ENCODE results near the gene BEX3.
"Not testable (repeated sequence)": the region's sequence is repeated elsewhere in the genome, so short reads cannot be mapped to it uniquely, and the experiment has no call there.

BEX3 gene

GRCh38 chrX:103382877-103383276 lies 6.5 kb downstream of the BEX3 start:
- no peak for DNase-seq (ENCODE audit: low spot score)

- no peak for DNase-seq (ENCODE audit: low spot score)
These were observed 8.3 kb downstream of the BEX3 start for GRCh38 chrX:103384672-103385071.

- not testable (repeated sequence) for DNase-seq (ENCODE audit: low spot score)
These were observed 9.0 kb downstream of the BEX3 start for GRCh38 chrX:103385283-103385830.

GRCh38 chrX:103386332-103386731 lies 10.0 kb downstream of the BEX3 start:
- DNase-seq (ENCODE audit: low spot score) = no peak

DNA sequence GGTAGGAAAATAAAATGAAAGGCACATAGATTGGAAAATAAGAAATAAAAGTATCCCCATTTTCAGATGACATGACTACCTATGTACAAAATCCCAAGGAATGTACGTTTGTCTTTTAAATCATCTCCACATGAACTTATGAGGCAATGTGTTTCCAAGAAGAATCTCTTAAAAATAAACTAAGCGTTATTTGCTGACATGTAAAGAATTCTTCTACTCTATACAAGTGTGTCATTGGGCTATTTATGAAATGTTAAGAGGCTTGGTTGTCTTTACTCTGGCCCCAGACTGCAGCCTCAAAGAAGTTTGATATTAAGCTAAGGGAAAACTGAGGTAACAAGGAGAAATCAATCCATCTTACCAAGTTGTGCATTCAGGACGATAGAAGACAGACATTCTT lies 17.1 kb downstream of the BEX3 start:
- no peak for DNase-seq (ENCODE audit: low spot score)

DNA sequence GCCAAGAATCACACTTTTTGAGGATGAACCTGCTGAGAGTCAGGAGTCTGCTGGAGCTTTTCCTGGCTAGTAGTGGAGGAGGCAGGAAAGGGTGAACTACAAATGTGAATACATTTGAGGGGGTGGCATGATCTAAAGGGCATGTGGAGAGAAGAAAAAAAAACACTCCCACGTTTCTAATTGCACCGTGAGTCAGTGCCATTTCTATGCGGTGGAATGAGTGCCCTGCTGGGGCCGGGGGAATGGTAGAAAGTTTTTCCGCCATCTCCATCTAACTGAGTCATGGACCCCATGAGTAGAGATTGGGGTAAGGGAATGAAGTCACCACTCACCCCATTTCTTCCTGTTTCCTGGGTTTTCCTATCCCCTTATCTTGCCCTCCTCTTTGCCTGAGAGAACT lies 19.8 kb downstream of the BEX3 start:
- no peak for DNase-seq (ENCODE audit: low spot score)

DNA sequence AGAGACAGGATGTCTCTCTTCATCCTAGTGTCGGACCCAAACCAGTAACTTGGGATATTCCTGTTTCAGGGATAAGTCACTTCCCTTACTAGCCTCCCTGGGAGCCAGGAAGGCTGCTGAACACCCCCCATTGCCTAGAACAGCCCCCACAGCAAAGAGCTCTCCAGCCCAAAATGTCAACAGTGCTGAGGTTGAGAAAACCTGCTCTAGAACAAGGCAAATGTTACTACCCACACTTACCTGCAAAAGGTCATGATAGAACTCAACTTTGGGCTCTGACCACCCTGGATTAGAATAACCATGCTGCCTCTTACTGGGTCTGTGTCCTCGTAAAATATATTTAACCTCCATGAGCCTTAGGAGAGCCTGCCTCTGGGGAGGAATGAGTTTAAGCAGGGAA lies 20.3 kb downstream of the BEX3 start:
- no peak for DNase-seq (ENCODE audit: low spot score)

DNA sequence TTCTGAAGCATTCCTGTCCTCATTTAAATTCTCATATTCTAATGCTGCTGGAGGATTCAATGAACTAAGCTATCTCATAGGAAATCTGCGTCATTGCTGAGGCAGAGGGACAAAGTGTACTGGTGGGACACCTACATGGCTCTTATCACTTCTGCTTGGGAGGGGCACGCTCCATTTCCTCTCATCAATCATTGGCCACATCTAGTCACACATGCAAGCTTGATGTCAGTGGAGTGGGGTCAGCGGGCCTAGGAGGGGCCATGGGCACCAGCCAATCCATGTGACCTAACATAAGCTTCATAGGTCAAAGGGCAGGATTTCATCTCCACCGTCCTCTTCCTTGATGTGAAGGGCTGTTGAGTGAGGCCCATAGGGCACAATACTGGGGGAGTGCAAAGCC lies 21.4 kb downstream of the BEX3 start:
- no peak for DNase-seq (ENCODE audit: low spot score)

- no peak for DNase-seq (ENCODE audit: low spot score)
These were observed 22.1 kb downstream of the BEX3 start for GRCh38 chrX:103398421-103398864.

DNA sequence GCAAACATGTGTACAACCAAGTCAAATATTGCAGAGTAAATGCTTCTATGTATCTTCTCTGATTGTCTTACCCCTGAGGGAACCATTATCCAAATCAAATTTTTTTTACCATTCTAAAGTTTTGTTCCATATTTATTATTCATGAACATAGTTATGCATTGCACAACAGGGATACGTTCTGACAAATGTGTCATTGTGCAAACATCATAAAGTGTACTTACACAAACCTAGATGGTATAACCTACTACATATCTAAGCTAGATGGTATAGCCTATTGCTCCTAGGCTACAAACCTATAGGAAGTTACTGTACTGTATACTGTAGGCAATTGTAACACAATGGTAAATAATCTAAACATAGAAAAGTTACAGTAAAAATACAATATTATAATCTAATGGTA lies 23.4 kb downstream of the BEX3 start:
- DNase-seq (ENCODE audit: low spot score) = no peak

- DNase-seq (ENCODE audit: low spot score) = no peak
These were observed 24.6 kb downstream of the BEX3 start for GRCh38 chrX:103400931-103401330.

- DNase-seq (ENCODE audit: low spot score) = peak; percentile 10
These were observed 28.1 kb downstream of the BEX3 start for GRCh38 chrX:103404231-103405008.

DNA sequence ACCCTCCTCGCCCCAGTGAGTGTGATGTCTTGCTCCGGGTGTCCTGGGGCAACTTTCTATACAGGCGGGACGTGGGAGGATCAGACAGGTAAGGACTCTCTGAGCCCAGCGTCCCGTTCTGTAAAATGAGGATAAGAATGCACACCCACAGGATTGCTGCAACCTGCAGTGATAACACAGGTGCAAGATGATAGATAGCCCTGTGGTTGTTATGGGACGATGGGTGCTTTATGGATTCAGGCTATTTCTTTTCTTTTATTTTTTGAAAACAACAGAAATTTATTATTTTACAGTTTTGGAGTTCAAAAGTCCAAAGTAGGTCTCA lies 28.6 kb downstream of the BEX3 start:
- DNase-seq (ENCODE audit: low spot score) = no peak

GRCh38 chrX:103406256-103406655 lies 29.9 kb downstream of the BEX3 start:
- DNase-seq (ENCODE audit: low spot score) = no peak

DNA sequence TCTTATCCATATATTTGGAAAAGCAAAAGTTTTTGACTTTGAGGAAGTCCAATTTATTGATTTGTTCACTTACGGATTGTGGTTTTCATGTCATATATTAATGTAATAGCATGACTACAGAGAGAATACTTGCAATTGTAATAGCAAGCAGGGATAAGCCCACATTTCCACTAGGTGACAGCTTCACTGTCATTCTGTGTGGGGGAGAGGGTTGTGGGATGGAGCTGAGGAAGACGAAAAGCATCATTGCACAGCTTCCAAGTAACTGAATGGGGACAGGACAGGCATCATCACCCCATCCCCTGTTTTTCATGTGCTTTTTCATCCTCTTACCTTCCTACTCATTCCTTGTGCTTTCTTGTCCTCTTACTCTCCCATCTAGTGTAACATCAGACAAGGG lies 31.4 kb downstream of the BEX3 start:
- no peak for DNase-seq (ENCODE audit: low spot score)

DNA sequence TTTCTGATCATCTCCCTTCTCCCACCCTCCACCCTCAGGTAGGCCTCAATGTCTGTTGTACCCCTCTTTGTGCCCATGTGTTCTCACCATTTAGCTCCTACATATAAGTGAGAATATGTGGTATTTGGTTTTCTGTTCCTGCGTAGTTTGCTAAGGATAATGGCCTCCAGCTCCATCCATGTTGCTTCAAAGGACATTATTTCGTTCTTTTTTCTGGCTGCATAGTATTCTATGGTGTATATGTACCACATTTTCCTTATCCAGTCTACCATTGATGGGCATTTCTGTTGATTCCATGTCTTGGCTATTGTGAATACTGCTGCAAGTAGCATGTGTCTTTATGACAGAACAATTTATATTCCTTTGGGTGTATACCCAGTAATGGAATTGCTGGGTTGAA lies 35.4 kb downstream of the BEX3 start:
- DNase-seq (ENCODE audit: low spot score) = not testable (repeated sequence)

DNA sequence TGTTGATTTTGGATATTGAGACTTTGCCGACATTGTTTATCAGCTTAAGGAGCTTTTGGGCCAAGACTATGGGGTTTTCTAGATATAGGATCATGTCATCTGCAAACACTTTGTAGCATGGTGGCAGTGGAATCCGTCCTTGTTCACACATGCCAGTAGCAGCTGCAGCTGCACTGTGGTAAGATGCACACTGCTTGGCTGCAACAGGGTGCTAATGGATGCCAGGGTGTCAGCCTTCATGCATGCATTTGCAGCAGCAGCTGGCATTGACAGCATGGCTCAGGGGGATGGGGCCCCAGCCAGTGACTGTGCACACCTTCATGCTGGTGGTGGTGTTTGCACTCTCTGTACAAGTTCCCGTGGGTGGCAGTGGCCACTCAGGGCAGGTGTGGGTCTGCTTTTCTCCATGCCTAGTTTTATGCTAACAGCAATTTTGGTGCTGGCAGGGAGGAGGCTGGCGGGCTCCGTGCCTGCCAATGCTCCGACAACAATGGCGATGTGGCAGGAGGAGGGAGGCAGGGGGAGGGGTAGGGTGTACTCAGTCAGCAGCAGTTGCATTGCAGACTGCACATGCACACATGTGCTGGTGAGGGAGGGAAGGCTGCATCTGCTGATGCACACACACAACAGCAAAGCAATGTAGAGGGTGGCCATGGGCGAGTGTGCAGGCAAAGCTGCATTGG lies 37.5 kb downstream of the BEX3 start:
- no peak for DNase-seq (ENCODE audit: low spot score)

GRCh38 chrX:103414561-103414960 lies 38.2 kb downstream of the BEX3 start:
- DNase-seq (ENCODE audit: low spot score) = no peak

GRCh38 chrX:103415068-103415467 lies 38.7 kb downstream of the BEX3 start:
- DNase-seq (ENCODE audit: low spot score) = no peak

GRCh38 chrX:103415528-103415927 lies 39.2 kb downstream of the BEX3 start:
- DNase-seq (ENCODE audit: low spot score) = no peak

GRCh38 chrX:103417370-103417769 lies 41.0 kb downstream of the BEX3 start:
- no peak for DNase-seq (ENCODE audit: low spot score)

DNA sequence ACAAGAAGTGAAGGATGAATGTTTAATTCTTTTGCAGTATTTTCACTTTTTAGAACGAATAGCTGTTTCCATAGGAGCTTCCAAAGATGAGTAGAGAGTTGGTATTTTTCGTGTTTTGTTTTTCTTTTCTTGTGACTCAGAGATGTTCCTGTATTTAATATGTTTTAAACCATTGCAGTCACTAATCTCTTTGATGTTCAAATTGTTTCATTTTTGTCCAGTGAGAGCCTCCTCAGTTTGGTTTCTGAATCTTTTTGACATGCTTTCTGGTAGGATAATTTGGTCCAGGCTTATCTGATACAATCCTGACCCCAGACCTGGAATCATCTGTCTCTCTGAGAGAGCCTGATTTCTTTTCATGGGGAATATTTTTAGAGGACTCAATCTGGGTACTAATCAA lies 41.6 kb downstream of the BEX3 start:
- DNase-seq (ENCODE audit: low spot score) = no peak

GRCh38 chrX:103418811-103419340 lies 42.5 kb downstream of the BEX3 start:
- no peak for DNase-seq (ENCODE audit: low spot score)

Measured in HuH-7.5 (cell line).